Subcutaneous abdominal adipose tissue (tissue), 5 donors: Measurements from ENCODE around the gene EXOC3.
A peak's percentile ranks its signal among the peaks of the same experiment; 100 is the strongest.
"Not testable (repeated sequence)": the region's sequence is repeated elsewhere in the genome, so short reads cannot be mapped to it uniquely, and the experiment has no call there.

Experiments used
- H3K27ac ChIP-seq: one replicate; pipeline ENCODE4 v1.7.0; 2013; ENCODE audit warnings: low read depth, mild to moderate bottlenecking, inconsistent platforms, low read length, moderate library complexity
- H3K27me3 ChIP-seq, 5 donors: one replicate each; pipeline ENCODE4 v1.7.0; 2013; ENCODE audit warnings: low read length in 5 of 5, inconsistent platforms in 1 of 5; ENCODE audit not compliant: control insufficient read depth in 5 of 5, insufficient read depth in 4 of 5
- H3K36me3 ChIP-seq, 5 donors: one replicate each; pipeline ENCODE4 v1.7.0; 2013; ENCODE audit warnings: low read length in 5 of 5; ENCODE audit not compliant: control insufficient read depth in 5 of 5, insufficient read depth in 5 of 5
- H3K4me1 ChIP-seq, 5 donors: one replicate each; pipeline ENCODE4 v1.7.0; 2013; ENCODE audit warnings: low read length in 5 of 5, mild to moderate bottlenecking in 3 of 5, moderate library complexity in 1 of 5; ENCODE audit not compliant: control insufficient read depth in 5 of 5, insufficient read depth in 5 of 5
- H3K4me3 ChIP-seq, 5 donors: one replicate each; pipeline ENCODE4 v1.7.0; 2013; ENCODE audit warnings: low read length in 5 of 5, low read depth in 1 of 5
- H3K9ac ChIP-seq, 5 donors: one replicate each; pipeline ENCODE4 v1.7.0; 2013; ENCODE audit warnings: low read length in 5 of 5, mild to moderate bottlenecking in 4 of 5, moderate library complexity in 3 of 5
- H3K9me3 ChIP-seq, 5 donors: one replicate each; pipeline ENCODE4 v1.7.0; 2013; ENCODE audit warnings: low read length in 5 of 5; ENCODE audit not compliant: control insufficient read depth in 5 of 5
- donor health status: healthy.
- donor health status: healthy.
- donor health status: healthy.
- donor health status: healthy.
- donor health status: healthy.

The EXOC3 gene

DNA sequence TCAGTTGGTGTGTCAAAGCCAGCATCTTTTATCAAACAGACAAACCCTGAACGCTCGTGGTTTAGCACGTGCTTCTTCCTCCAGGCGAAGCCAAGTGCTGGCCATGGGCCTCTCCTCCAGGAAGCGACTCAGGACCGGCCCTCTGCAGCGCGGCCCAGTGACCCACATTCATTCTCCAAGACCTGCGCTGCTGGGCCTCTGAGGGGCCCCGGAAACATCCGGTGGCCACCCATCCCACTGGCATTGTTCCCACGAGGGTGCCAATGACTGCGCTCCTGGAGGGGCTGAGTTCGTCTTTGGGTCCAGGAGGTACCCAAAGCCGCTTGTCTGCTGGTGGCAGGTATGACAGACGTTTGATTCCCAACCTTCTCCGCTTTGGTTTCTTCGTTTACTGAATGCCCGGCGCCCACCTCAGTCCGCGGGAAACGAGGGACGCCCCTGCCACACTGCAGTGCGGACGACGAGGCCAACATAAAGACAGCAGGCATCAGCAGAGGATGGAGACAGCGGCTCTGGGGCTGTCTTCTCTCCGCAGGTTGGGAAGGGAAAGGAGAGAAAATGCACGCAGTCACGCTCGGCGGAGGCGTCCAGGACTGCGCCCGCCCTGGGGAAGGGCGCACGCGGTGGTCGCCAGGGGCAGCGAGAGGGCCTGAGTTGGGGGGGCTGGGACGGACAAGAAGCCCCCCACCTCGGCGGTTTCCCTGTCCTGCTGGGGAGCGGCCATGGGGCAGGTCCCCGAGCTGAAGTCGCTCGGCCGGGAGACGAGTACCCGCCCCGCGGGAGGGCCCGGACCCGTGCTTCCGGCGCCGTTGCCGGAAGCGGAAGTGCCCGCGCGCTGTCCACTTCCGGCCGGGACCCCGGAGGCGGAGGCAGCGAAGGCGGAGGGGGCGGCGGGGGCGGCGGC is at the start of gene EXOC3:
EXOC3 (plus strand) TSS at position 842 of the 904 bp plus-strand sequence. CDS start 3,030 bp downstream, outside the sequence.
- Histone ChIP-seq H3K9me3 (no peaks in the 10 kb centered on the region), H3K9ac (peak within 1 kb of the TSS; percentile 90 to 99 (median 96)), H3K4me3 (peak within 1 kb of the TSS; percentile 94 to 100 (median 97)), H3K36me3 (peaks cover 0 to 17% (median 15%) of the 10 kb centered on the region in 5 donors), H3K27ac (peak within 1 kb of the TSS; percentile 69), H3K27me3 (peaks cover 1 to 7% (median 5%) of the 10 kb centered on the region in 5 donors), H3K4me1 (peaks cover 4 to 26% (median 24%) of the 10 kb centered on the region in 5 donors)

- Histone ChIP-seq H3K27me3 (peaks cover 0 to 2% (median 0%) of the 10 kb centered on the region in 5 donors), H3K27ac (no peak overlapping the region), H3K9me3 (no peaks in the 10 kb centered on the region), H3K9ac (no peak overlapping the region), H3K4me1 (no peaks in the 10 kb centered on the region), H3K36me3 (no peaks in the 10 kb centered on the region), H3K4me3 (no peak overlapping the region)
These were observed 49.1 kb upstream of the EXOC3 start for GRCh38 chr5:393846-394275.

- no peaks in the 10 kb centered on the region for H3K36me3 ChIP-seq
- H3K9me3 ChIP-seq = no peaks in the 10 kb centered on the region
- peaks cover 0 to 10% (median 5%) of the 10 kb centered on the region in 5 donors for H3K27me3 ChIP-seq
- no peak overlapping the region for H3K9ac ChIP-seq
- H3K27ac ChIP-seq = no peak overlapping the region
- H3K4me1 ChIP-seq = peaks cover 0 to 6% (median 5%) of the 10 kb centered on the region in 5 donors
- no peak overlapping the region for H3K4me3 ChIP-seq
These were observed 48.3 kb upstream of the EXOC3 start for GRCh38 chr5:394671-395155.

- no peaks in the 10 kb centered on the region for H3K9me3 ChIP-seq
- no peak overlapping the region for H3K9ac ChIP-seq
- H3K27me3 ChIP-seq = peaks cover 0 to 10% (median 5%) of the 10 kb centered on the region in 5 donors
- H3K4me3 ChIP-seq = no peak overlapping the region
- H3K4me1 ChIP-seq = peaks cover 4 to 13% (median 11%) of the 10 kb centered on the region in 5 donors
- no peak overlapping the region for H3K27ac ChIP-seq
- no peaks in the 10 kb centered on the region for H3K36me3 ChIP-seq
These were observed 47.6 kb upstream of the EXOC3 start for GRCh38 chr5:395156-395920.

GRCh38 chr5:395921-396530 is 47.0 kb upstream of the EXOC3 start:
- H3K4me1 ChIP-seq = peaks cover 4 to 20% (median 13%) of the 10 kb centered on the region in 5 donors
- no peak overlapping the region for H3K9ac ChIP-seq
- H3K27me3 ChIP-seq = peaks cover 0 to 13% (median 5%) of the 10 kb centered on the region in 5 donors
- no peaks in the 10 kb centered on the region for H3K36me3 ChIP-seq
- no peak overlapping the region for H3K4me3 ChIP-seq
- no peak overlapping the region for H3K27ac ChIP-seq
- no peaks in the 10 kb centered on the region for H3K9me3 ChIP-seq

DNA sequence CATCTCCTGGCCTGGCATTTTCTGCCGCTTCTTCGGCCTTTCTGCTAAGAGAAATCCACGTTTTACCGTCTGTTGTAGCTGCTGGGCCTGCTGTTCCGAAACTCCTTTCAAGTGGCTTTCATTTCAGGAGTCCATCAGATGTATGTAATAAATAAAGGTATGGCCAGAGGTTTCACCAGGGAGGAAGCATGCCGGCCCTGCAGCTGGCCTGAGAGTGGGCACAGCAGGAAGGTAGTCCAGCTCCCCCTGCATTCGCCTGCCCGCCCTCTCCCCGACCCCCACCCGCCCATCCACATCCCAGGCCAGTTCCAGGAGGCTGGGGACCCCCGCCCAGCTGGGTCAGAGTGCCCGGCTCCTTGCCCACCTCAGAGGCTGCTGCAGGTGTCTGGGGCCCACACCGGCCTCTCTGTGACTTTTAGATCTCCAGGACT is 46.4 kb upstream of the EXOC3 start:
- Histone ChIP-seq H3K4me3 (no peak overlapping the region), H3K27me3 (peaks cover 4 to 18% (median 11%) of the 10 kb centered on the region in 5 donors), H3K4me1 (peaks cover 4 to 23% (median 13%) of the 10 kb centered on the region in 5 donors), H3K27ac (no peak overlapping the region), H3K36me3 (no peaks in the 10 kb centered on the region), H3K9ac (no peak overlapping the region), H3K9me3 (no peaks in the 10 kb centered on the region)

- not testable (repeated sequence) for H3K4me3 ChIP-seq, H3K27ac ChIP-seq, H3K36me3 ChIP-seq, H3K9ac ChIP-seq, H3K9me3 ChIP-seq
- Histone ChIP-seq H3K27me3 (peaks cover 4 to 24% (median 14%) of the 10 kb centered on the region in 5 donors), H3K4me1 (peaks cover 4 to 23% (median 13%) of the 10 kb centered on the region in 5 donors)
These were observed 44.9 kb upstream of the EXOC3 start for GRCh38 chr5:398141-398474.

GRCh38 chr5:398475-399295 is 44.3 kb upstream of the EXOC3 start:
- Histone ChIP-seq H3K27ac (no peak overlapping the region), H3K36me3 (no peaks in the 10 kb centered on the region), H3K4me1 (peaks cover 4 to 23% (median 13%) of the 10 kb centered on the region in 5 donors), H3K9ac (no peak overlapping the region), H3K9me3 (no peaks in the 10 kb centered on the region), H3K27me3 (peaks cover 4 to 24% (median 14%) of the 10 kb centered on the region in 5 donors), H3K4me3 (no peak overlapping the region)
